ENCODE results near the gene HMGN4.
A peak's percentile ranks its signal among the peaks of the same experiment; 100 is the strongest.

Gene HMGN4

DNA sequence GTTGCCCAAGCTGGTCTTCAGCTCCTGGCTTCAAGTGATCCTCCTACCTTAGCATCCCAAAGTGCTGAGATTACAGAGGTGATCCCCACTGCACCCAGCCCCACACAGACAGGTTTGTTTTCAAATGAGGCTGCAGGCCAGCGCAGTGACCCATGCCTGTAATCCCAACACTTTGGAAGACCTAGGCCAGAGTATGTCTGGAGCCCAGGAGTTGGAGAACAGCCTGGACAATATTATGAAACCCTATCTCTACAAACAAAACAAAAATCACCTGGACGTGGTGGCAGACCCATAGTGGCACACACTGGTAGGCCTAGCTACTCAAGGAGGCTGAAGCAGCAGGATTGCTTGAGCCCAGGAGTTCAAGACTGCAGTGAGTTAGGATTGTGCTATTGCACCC is 8.0 kb upstream of the HMGN4 start:
- TF ChIP-seq JUND (IDR thresholded peaks at IDR 0.05; ENCODE audit: low read depth) = no peak
- in situ Hi-C loops (cut with HindIII; ENCODE audit: low pct_unique_long_range_greater_than_20kb, low sequenced_read_pairs) = no loop called here
- no peak for DNase-seq (ENCODE audit: low read depth in 1 of 2, low spot score in 1 of 2)

DNA sequence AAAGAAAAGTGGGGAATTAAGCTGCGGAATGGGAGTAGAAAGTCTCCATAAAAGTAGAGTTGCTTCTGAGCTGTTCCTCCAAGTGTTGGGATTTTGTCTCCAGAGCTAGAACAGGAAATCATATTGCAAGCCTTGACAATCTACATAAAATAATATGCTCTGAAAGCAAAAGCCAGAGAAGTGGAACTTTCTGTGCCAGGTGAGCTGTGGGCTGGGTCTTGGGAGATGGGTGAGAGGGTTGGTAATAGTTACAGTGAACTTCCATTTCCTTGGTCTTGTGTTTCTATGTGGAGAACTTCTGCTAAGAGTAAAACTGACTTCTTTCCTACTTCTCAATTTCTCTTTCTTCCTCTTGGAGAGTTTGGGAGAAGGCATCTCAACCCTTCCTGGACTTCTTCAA is 6.3 kb upstream of the HMGN4 start:
- TF ChIP-seq JUND (IDR thresholded peaks at IDR 0.05; ENCODE audit: low read depth) = no peak
- in situ Hi-C loops (cut with HindIII; ENCODE audit: low pct_unique_long_range_greater_than_20kb, low sequenced_read_pairs) = no loop called here
- no peak for DNase-seq (ENCODE audit: low read depth in 1 of 2, low spot score in 1 of 2)

DNA sequence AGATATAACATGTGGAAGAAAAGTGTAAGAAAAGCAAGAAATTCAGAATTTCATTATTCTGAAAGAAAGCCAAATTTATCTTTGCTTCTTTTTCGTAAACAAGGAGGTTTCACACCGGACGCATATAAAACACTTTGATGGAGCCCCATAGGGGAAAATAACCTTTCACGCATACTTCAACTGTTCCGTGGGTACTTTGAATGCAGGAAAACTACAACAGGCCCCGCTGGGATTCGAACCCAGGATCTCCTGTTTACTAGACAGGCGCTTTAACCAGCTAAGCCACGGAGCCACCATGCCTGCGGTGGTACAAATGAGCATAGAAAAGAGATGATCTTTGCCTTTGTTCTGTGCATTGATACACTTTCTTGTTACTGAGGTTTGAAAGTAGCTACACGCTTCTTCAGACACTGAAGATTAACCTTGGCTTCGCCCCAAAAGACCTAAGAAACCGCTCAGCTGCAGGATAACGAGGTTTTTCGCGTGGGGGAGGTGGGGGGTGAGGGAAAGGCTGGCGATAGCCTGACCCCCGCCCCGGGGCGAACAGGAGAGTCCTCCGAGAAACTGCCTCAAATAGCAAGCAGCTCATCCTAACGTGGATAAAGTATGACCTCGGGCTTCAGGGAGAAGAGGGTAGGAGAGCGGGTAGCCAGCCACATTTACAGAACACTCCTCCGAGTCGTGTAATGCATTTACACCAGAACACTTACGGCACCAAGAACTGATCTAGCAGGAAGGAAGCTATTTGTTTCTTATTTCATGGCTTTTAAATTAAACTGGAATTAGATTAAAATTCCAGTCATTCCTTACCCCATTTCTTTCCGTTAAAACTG is 5.3 kb upstream of the HMGN4 start:
- TF ChIP-seq JUND (IDR thresholded peaks at IDR 0.05; ENCODE audit: low read depth) = no peak
- DNase-seq (ENCODE audit: low read depth in 1 of 2, low spot score in 1 of 2) = peak in 1 of 2 experiments; percentile 93
- in situ Hi-C loops (cut with HindIII; ENCODE audit: low pct_unique_long_range_greater_than_20kb, low sequenced_read_pairs) = no loop called here

DNA sequence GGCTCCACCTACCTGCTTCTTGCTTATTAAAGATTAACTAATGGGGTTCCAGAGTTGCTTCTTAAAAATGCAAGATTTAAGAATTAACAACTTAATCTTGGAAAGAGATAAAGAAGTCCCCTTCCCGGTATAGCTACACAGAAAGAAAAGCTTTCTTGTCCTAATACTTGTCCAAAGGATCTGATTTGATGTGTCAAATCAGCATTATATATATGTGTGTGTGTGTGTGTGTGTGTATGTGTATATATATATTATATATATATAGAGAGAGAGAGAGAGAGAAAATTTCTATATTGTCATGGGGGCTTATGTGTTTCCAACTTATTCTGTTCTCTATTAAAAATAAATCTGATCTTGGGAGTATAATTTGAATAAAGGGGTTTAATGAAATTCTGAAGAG is 4.6 kb upstream of the HMGN4 start:
- no peak for TF ChIP-seq JUND (IDR thresholded peaks at IDR 0.05; ENCODE audit: low read depth)
- DNase-seq (ENCODE audit: low read depth in 1 of 2, low spot score in 1 of 2) = no peak
- in situ Hi-C loops (cut with HindIII; ENCODE audit: low pct_unique_long_range_greater_than_20kb, low sequenced_read_pairs) = no loop called here

DNA sequence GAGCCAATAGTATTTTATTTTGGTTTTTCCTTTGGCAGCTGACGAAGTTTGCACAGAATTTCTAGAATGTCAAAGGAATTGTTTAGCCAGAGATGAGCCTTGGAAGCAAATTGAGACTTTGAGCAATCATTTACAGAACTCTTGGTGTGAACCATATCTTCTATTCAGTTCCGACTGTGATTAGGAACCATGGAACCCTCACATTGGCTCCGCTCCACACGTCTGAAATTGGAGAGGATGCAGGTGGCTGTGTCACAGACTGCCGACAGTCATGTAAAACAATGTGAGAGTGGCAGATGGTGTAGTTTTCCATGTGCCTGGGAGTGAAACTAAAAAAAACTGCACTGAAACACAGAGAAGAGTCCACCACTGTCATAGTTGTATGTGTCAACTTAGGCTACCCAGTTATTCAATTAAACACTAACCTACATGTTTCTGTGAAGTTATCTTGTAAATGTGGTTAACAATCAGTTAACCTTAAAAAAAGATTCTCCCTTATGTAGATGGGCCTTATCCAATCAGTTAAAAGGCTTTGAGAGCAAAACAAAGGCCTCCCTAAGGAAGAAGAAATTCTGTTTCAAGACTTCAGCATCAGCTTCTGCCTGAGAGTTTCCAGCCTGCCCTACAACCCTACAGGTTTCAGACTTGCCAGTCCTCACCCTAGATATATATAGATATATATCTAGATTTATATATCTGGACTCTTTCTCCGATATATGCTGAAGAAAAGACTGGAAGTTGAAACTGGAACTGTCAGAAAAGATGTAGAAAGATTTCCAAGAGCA is 3.3 kb upstream of the HMGN4 start:
- TF ChIP-seq JUND (IDR thresholded peaks at IDR 0.05; ENCODE audit: low read depth) = no peak
- DNase-seq (ENCODE audit: low read depth in 1 of 2, low spot score in 1 of 2) = no peak
- in situ Hi-C loops (cut with HindIII; ENCODE audit: low pct_unique_long_range_greater_than_20kb, low sequenced_read_pairs) = no loop called here

DNA sequence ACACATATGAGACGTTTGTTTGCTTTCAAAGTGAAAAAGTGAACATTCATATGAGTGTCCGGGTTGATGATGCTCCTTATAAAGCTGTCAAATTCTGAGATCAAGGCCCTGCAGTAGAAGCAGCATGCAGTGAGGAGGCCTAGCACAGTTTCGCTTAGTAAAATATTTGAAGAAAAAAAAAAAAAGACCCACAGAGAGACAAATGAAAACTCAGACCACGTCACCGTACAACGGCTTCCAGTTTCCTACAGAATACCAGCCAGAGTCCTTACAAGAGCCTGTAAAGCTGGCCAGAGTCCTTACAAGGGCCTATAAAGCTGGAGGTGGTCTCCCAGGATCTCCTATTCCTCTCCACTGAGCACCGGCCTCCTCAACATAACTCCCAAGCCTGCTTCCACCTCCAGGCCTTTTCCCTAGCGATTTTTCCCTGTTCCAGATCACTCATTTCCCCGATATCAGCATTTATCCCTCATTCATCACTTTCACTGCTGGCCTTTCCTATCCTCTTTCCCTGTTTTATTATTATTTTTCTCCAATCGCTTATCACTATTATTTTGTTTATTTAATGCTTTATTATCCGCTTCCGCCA is 1.5 kb upstream of the HMGN4 start:
- DNase-seq (ENCODE audit: low read depth in 1 of 2, low spot score in 1 of 2) = no peak
- TF ChIP-seq JUND (IDR thresholded peaks at IDR 0.05; ENCODE audit: low read depth) = no peak
- in situ Hi-C loops (cut with HindIII; ENCODE audit: low pct_unique_long_range_greater_than_20kb, low sequenced_read_pairs) = no loop called here

DNA sequence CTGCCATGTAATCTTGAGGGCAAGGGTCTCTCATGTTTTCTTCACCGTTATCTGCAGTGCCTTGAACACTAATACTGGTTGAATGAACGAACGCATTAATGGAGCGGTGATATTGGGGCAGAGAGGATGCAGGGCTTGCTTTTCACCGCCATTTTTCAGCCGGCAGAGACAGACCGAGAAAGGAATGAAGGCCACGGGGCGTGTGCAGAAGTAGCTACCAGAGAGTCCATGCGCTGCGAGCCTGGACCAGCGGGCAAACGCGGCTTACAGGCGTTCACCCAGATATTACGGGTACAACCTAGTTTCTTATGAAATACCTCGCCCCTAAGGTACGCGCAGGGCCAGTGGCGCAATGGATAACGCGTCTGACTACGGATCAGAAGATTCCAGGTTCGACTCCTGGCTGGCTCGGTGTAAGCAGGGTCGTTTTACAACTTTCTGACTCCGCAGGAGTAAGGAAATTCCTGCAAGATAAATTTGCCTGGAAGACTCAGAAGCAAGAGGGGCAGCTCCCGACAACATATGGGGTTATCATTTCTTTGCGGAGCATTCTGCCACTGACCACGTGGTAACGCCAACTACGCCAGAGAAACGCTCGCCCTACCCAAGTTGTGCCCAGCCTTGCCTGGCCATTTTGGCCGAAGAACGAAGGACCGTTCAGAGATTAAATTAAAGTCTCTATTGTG is 863 bp upstream of the HMGN4 start:
- in situ Hi-C loops (cut with HindIII; ENCODE audit: low pct_unique_long_range_greater_than_20kb, low sequenced_read_pairs) = no loop called here
- no peak for TF ChIP-seq JUND (IDR thresholded peaks at IDR 0.05; ENCODE audit: low read depth)
- peak; percentile 49 to 94 for DNase-seq (ENCODE audit: low read depth in 1 of 2, low spot score in 1 of 2)

DNA sequence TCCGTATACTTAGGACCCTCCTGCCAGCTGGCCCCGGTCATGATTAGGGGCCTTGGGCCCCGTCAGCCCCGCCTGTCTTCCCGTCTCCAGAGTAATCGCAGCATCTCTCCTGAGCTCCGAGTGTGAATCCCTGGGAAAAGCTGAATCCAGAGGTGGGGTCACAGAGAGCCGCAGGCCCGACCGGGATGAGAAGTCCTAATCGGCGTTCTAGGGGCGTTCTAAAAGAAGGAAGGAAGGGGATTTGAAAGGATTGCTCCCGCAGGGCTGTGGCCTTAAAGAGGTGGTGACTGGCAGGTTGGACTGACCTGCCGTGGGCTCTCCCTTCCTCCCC is 371 bp downstream of the HMGN4 start:
- DNase-seq (ENCODE audit: low read depth in 1 of 2, low spot score in 1 of 2) = no peak
- in situ Hi-C loops (cut with HindIII; ENCODE audit: low pct_unique_long_range_greater_than_20kb, low sequenced_read_pairs) = no loop called here
- no peak for TF ChIP-seq JUND (IDR thresholded peaks at IDR 0.05; ENCODE audit: low read depth)

DNA sequence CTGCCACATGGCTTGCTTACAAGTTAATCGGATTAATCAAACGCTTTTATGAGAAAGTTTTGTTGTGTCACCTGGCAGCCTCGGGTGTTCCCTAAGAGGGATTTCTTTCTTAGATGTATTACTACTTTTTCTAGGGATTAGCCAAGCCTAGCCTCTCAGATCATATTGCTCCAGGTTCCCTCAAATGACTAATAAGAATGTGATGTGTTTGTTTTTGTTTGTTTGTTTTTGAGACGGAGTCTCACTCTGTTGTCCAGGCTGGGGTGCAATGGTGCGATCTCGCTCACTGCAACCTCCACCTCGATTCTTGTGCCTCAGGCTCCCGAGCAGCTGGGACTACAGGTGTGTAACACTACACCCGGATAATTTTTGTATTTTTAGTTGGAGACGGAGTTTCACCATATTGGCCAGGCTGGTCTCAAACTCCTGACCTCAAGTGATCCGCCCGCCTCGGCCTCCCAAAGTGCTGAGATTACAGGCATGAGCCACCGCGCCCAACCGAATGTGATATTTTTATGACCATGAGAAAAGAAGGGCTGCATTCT is 977 bp downstream of the HMGN4 start:
- no peak for DNase-seq (ENCODE audit: low read depth in 1 of 2, low spot score in 1 of 2)
- in situ Hi-C loops (cut with HindIII; ENCODE audit: low pct_unique_long_range_greater_than_20kb, low sequenced_read_pairs) = no loop called here
- TF ChIP-seq JUND (IDR thresholded peaks at IDR 0.05; ENCODE audit: low read depth) = no peak

DNA sequence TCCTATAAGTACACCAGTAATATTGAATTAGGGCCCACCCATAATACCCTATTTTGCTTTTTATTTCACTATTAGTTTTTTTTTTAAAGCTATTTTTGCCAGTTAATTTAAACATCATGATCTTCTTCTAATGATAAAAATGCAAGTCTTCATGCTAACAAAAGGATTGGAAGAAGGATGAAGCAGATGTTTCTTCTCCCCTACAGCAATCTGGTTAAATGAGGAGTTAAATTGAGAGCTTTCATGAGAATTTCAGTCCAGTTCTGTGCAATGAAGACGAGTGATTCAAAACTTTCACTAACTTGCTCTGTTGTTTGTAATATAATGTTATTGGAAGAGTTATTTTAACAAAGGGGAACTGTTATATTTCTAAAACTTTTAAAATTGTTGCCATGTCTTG is 3.4 kb downstream of the HMGN4 start:
- DNase-seq (ENCODE audit: low read depth in 1 of 2, low spot score in 1 of 2) = no peak
- in situ Hi-C loops (cut with HindIII; ENCODE audit: low pct_unique_long_range_greater_than_20kb, low sequenced_read_pairs) = no loop called here
- TF ChIP-seq JUND (IDR thresholded peaks at IDR 0.05; ENCODE audit: low read depth) = no peak

DNA sequence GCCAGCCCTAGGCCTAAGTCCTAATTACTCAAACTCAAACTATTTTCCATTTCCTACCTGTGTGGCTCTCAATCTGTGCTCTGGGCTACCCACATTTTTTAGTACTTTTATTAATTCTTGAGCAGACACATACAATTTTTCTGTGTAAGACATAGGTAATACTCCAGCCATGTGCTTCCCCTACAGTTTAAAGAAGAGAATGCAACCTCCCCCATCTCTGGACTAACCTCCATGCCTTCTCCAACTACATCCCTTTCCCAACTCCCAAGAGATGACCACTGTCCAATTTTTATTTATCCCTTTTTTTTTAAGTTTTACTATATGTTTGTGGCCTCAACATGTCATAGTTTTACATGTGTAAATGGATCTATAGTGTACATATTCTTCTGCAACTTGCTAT is 5.8 kb downstream of the HMGN4 start:
- peak in 1 of 2 experiments; percentile 43 for DNase-seq (ENCODE audit: low read depth in 1 of 2, low spot score in 1 of 2)
- TF ChIP-seq JUND (IDR thresholded peaks at IDR 0.05; ENCODE audit: low read depth) = no peak
- in situ Hi-C loops (cut with HindIII; ENCODE audit: low pct_unique_long_range_greater_than_20kb, low sequenced_read_pairs) = no loop called here

DNA sequence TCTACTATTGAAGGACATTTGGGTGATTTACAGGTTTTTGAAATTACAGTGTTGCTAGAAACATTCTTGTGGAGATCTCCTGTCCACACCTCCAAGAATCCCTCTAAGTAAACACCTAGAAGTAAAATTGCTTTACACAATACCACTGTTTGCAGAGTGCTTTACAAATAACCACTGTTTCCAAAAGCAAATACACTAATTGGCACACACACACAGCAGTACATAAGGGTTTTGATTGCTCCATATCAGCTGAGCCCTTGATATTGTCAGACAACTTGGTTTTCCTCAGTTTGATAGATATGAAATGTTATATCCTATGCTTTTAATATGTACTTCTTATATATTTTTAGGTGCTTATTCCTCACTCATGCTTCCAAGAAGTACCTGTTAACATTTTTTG is 6.3 kb downstream of the HMGN4 start:
- DNase-seq (ENCODE audit: low read depth in 1 of 2, low spot score in 1 of 2) = no peak
- TF ChIP-seq JUND (IDR thresholded peaks at IDR 0.05; ENCODE audit: low read depth) = no peak
- in situ Hi-C loops (cut with HindIII; ENCODE audit: low pct_unique_long_range_greater_than_20kb, low sequenced_read_pairs) = no loop called here
